COLO668 (cell line): ENCODE results near the gene PPT1.
"Not testable (repeated sequence)": the region's sequence is repeated elsewhere in the genome, so short reads cannot be mapped to it uniquely, and the experiment has no call there.

Experiments used
- DNase-seq: peaks from one replicate; lab custom pipeline; 2025; ENCODE audit not compliant: unreplicated experiment; lab: John Stamatoyannopoulos, UW

PPT1 gene

GRCh38 chr1:40092706-40093639 lies 4.1 kb downstream of the PPT1 start:
- no peak for DNase-seq

DNA sequence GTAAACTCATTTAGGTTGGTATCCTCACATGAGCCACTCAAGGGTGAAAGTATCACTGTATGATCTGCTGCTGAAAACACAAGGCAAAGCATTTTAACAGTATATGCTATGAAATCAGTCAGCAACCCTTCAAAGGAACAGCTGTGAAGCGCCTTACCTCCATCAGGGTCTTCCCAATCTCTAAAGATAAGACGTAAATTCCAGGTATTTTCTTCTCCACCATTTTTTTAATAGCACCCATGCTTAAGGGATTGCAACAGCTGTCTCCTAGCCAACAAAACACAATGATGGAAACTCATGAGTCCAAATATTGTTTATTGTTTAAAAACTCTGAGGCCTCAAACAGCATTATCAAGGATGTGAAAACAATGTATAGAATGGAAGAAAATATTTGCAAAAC lies 4.8 kb downstream of the PPT1 start:
- DNase-seq, result no peak

DNA sequence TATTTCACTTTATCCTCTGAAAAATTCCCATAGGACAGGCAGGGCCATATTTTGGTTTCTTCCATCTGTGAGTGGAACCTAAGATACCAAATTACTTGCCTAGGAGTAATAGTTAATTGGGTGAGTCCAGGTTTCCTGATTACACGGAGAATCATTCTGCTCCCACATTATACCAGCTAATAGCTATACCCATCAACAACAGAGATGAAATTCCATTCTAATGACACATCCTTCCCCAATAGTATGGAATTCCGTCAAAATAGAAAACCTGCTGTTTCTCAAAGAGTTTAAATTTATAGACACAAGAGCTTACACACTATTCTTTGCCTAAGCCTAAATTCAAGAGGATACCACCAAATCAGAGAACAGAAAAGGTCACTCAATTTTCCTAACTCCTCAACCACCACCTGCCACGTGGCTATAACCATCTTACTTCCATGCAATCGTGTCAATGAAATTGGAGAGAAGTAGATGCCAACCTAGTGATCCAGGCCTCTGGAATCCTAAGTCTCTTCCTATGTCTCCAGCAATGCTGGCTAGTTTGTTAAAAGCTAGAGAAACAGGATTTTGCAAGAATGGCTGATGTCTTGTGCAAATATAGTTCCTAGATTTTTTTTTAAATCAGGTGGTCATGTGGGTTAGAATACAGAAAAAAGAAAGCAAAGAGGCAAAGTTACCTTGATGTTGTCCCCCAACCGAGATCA lies 6.2 kb downstream of the PPT1 start:
- DNase-seq, result no peak

DNA sequence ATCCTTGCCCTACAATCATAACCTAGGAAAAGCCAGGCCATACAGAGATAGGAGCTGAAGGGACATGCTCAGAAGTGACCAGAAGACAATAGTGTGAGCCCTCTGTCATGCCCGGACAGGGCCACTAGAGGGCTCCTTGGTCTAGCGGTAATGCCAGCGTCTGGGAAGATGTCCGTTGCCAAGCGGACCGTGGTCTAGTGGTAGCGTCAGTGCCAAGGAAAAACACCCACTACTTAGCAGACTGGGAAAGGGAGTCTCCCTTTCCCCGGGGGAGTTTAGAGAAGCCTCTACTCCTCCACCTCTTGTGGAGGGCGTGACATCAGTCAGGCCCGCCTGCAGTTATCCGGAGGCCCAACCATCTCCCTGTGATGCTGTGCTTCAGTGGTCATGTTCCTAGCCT lies 12.3 kb downstream of the PPT1 start:
- not testable (repeated sequence) for DNase-seq

GRCh38 chr1:40081871-40082270 lies 15.2 kb downstream of the PPT1 start:
- no peak for DNase-seq

GRCh38 chr1:40079774-40080400 lies 17.2 kb downstream of the PPT1 start:
- DNase-seq, result no peak

GRCh38 chr1:40078512-40079333 lies 18.3 kb downstream of the PPT1 start:
- DNase-seq, result no peak

- no peak for DNase-seq
These were observed 20.1 kb downstream of the PPT1 start for GRCh38 chr1:40076895-40077312.

DNA sequence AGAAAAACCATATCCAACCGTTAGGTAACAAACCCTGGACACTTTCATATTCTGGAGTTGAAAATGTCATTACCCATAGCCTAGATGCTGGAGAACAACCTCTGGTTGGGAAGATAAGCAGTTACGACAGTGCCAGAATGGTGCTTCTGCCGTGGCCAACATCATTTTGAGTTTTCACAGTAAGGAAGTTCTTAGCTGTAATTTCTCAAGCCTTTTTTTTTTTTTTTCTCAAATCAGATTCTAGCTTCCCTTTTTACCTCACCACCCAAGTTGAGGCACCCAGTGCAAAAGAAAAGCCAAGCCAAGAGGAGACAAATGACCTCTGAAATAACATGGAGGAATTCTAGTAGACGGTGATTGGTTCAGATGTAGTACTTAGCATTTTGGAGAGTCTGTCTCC lies 21.8 kb downstream of the PPT1 start:
- no peak for DNase-seq

DNA sequence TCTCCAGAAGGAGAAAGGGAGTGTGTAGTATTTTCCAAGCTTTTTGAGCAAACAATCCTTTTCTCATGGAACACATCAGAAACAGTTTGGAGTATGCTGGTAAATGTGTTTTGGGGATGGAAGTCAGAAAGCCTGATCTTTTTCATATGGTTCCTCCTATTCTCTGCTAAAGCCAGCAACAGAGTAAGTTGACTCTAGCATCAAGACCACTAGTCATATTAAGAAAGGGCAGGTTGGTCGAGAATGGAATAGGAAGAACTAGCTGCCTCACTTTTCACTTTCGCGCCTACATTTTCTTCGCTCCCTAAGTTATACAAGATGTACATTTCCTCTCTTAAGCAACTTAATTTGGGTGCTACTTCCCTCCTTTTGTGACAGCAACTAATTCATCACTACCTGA lies 24.0 kb downstream of the PPT1 start:
- DNase-seq, result no peak

- DNase-seq, result no peak
These were observed 24.9 kb downstream of the PPT1 start for GRCh38 chr1:40072142-40072541.

DNA sequence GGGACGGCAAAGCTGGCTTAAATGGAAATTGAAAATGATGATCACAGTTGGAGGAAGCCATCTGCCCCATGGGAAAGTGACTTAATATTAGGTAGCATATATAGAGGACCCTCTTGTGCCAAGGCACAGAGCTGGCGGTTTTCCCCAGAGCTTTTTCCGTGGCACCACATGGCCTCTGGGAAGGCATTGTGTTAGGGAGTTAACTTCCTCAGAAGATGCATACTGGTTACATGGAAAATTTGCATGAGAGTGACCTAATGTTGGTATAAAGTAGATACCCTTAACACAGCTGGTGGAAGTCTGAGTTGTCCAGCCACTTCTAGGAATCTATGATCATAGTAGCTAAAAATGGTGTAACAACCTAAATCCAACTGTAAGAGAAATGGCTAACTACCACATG lies 29.2 kb downstream of the PPT1 start:
- DNase-seq, result no peak

DNA sequence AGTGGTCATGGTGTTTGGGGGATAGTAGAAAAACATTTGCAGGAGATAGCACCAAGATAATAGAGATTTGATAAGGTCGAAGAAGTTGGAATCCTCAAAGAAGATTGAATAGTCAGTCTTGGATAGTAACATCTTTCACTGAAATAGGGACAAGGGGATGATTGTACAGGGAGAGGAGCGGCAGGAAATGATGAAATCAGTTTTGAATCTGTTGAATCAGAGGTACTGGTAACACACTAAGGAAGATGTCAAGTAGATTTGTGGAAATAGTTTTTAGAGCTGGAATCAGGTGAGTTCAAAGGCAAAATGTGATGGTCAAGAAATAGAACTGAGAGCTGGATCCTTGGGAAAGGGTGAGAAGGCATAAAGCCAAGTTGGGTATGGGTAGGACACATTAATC lies 30.0 kb downstream of the PPT1 start:
- DNase-seq, result no peak

GRCh38 chr1:40064797-40065499 lies 32.1 kb downstream of the PPT1 start:
- DNase-seq, result no peak

GRCh38 chr1:40059960-40060750 lies 36.9 kb downstream of the PPT1 start:
- no peak for DNase-seq

DNA sequence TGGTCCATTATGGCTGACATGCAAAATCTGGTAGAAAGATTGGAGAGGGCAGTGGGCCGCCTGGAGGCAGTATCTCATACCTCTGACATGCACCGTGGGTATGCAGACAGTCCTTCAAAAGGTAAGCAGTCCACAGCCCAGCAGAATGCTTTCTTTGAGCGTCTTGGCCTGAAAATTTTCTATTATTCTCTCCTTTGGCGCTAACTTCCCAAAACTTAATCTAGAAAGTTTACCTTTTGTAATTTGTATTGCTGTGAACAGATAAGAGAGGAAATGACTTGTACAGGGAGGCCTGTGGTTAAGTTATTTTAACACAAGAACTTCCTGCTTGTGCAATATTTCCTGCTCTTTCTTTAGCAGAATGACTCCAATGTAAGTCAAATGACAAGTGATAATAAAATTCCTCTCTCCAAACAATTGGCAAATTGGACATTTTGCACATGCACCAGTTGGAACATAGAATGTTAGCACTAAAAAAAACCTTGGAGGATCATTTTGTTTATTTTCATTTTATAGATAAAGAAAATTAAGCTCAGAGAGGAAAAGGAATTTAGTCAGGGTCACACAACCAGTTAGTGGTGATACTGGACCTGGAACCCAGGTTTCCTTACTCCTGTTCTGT lies 37.6 kb downstream of the PPT1 start:
- no peak for DNase-seq

- DNase-seq, result no peak
These were observed 38.4 kb downstream of the PPT1 start for GRCh38 chr1:40058453-40059337.

GRCh38 chr1:40058097-40058452 lies 39.0 kb downstream of the PPT1 start:
- no peak for DNase-seq
